IgD-negative memory B cell (primary cell): ENCODE results near the gene ZNF593. TPM values are rescaled to one million over a fixed set of nuclear protein-coding genes. Genes with fewer than 3 reads are reported as not detected.

Experiments
- H3K27ac Mint-ChIP-seq, 3 donors: one replicate each; pipeline ENCODE4 v1.8.0; 2020 to 2022; ENCODE audit warnings: mild to moderate bottlenecking in 3 of 3, mixed read lengths in 3 of 3, moderate library complexity in 1 of 3
- H3K27me3 Mint-ChIP-seq: one replicate; pipeline ENCODE4 v1.8.0; 2021; ENCODE audit warnings: mixed read lengths
- H3K36me3 Mint-ChIP-seq: one replicate; pipeline ENCODE4 v1.8.0; 2020; ENCODE audit warnings: mild to moderate bottlenecking, mixed read lengths
- H3K4me1 Mint-ChIP-seq, 3 donors: one replicate each; pipeline ENCODE4 v1.8.0; 2020 to 2022; ENCODE audit warnings: mixed read lengths in 3 of 3, mild to moderate bottlenecking in 1 of 3
- H3K4me3 Mint-ChIP-seq, 4 donors: one replicate each; pipeline ENCODE4 v1.8.0; 2020 to 2022; ENCODE audit warnings: mild to moderate bottlenecking in 4 of 4, mixed read lengths in 4 of 4, moderate library complexity in 3 of 4
- H3K9me3 Mint-ChIP-seq, 3 donors: one replicate each; pipeline ENCODE4 v1.8.0; 2020 to 2021; ENCODE audit warnings: mixed read lengths in 3 of 3, mild to moderate bottlenecking in 1 of 3
- polyA plus RNA-seq: library from polyadenylated mRNA; unstranded; fragments of 300-500 nt; fragmentation: Illumina TruSeq; gene quantifications from one replicate; pipeline ENCODE4 v1.2.3, GENCODE V29; 2021

The ZNF593 gene
- polyA plus RNA-seq, 1 donor from 2014 or later = 43.7 TPM

- Mint-ChIP-seq H3K4me3 (no peak overlapping the region), H3K27ac (peak overlapping the region in 1 of 3 donors; percentile 28)
These were observed 10.0 kb upstream of the ZNF593 start for GRCh38 chr1:26159743-26160039.

DNA sequence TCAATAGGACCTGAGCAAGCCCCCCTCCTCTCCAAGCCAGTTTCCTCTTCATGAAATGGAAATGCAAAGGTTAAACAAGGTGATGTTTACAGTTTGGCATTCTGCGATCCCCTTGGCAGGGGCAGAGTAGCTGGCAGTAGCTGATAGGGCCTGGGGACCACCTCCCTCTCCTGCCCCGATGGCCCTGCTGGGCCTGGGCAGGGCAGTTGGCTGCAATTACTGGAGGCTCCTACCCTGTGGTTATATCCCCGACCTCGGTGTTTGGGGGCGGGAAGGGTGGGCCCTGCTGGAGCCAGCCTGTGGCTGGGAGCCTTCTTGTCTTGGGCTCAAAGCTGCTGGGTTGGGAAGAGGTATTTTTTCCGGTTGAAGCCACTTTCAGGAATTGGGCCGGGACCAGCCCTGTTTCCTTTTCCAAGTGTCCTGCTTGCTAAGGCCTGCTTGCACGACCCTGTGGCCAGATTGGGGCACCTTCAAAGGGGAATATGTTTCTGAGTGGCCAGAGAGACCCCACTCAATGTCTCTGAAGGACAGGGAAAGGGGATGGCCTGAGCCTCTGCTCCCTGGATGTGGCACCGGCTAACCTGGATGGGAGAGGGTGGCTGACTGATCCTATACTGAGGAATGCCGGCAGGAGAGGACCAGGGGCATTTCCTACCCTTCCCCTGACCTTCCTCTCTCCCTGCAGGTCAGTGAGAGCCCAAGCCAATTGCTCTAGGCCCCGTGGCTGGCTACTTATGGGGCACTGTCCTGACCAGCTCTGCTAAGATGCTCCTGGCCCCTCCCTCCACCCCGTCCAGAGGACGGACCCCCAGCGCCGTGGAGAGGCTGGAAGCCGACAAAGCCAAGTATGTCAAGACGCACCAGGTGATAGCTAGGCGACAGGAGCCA, 8.9 kb upstream of the ZNF593 start:
- peaks cover 0 to 7% (median 3%) of the 10 kb centered on the region in 3 donors for H3K4me1 Mint-ChIP-seq
- H3K27ac Mint-ChIP-seq = no peak overlapping the region
- peak overlapping the region in 2 of 4 donors; percentile 57 to 58 for H3K4me3 Mint-ChIP-seq
- H3K9me3 Mint-ChIP-seq = no peaks in the 10 kb centered on the region
- H3K27me3 Mint-ChIP-seq = peaks cover 33% of the 10 kb centered on the region
- peaks cover 2% of the 10 kb centered on the region for H3K36me3 Mint-ChIP-seq

More at GRCh38 chr1:26159743-26160039, 10.0 kb upstream of the ZNF593 start:
- Mint-ChIP-seq H3K36me3 (peaks cover 2% of the 10 kb centered on the region), H3K9me3 (no peaks in the 10 kb centered on the region), H3K27me3 (peaks cover 38% of the 10 kb centered on the region), H3K4me1 (peaks cover 0 to 5% (median 3%) of the 10 kb centered on the region in 3 donors)

DNA sequence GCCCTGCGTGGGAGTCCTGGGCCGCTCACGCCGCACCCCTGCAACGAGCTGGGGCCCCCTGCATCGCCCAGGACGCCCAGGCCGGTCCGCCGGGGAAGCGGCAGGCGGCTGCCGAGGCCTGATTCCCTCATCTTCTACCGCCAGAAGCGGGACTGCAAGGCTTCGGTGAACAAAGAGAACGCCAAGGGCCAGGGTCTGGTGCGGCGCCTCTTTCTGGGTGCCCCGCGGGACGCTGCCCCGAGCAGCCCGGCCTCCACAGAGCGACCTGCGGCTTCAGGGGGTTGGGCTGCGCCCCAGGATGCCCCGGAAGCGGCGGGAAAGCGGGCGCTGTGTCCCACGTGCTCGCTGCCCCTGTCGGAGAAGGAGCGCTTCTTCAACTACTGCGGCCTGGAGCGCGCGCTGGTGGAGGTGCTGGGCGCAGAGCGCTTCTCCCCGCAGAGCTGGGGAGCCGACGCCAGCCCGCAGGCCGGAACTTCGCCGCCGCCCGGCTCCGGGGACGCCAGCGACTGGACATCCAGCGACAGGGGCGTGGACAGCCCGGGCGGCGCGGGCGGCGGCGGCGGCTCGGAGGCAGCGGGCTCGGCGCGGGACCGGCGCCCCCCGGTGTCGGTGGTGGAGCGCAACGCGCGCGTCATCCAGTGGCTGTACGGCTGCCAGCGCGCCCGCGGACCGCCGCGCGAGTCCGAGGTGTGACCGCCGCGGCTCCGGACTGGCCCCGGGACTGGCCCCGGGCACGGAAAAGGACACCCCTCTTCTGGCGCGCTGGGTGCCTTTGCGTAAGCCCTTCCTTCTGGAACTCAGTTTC, 8.1 kb upstream of the ZNF593 start:
- Mint-ChIP-seq H3K27me3 (peaks cover 29% of the 10 kb centered on the region), H3K27ac (no peak overlapping the region), H3K9me3 (no peaks in the 10 kb centered on the region)

DNA sequence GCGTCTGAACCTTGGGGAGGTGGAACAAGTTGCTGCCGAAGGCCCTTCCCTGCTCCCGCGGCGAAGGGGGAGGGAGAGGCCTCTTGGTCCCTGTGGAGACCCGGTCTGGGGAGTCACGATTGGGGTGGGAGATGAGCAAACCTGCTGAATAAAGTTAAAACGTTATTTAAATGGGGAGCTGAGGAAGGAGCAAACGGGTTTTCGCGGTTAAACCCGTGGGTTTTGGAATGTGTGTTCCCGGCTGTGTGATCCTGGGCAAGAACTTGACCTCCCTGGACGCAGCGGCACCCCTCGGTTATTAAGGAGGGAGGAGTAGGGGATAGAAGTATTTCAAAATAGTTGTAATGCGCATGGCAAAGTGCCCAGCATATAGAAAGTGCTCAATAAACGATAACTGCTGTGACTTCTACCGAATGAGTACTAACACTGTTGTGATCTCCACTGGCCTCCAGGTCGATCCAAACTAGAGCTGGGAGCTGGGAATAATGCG, 7.4 kb upstream of the ZNF593 start:
- H3K9me3 Mint-ChIP-seq = no peaks in the 10 kb centered on the region
- peak overlapping the region; percentile 34 to 90 (median 48) for H3K4me3 Mint-ChIP-seq
- H3K4me1 Mint-ChIP-seq = peaks cover 0 to 7% (median 3%) of the 10 kb centered on the region in 3 donors
- peaks cover 25% of the 10 kb centered on the region for H3K27me3 Mint-ChIP-seq
- no peak overlapping the region for H3K27ac Mint-ChIP-seq
- H3K36me3 Mint-ChIP-seq = peaks cover 2% of the 10 kb centered on the region

More for the DNA sequence above, 8.1 kb upstream of the ZNF593 start:
- Mint-ChIP-seq H3K36me3 (peaks cover 2% of the 10 kb centered on the region), H3K4me1 (peaks cover 0 to 7% (median 3%) of the 10 kb centered on the region in 3 donors), H3K4me3 (peak overlapping the region in 3 of 4 donors; percentile 43 to 90 (median 52))

GRCh38 chr1:26163684-26164035, 6.0 kb upstream of the ZNF593 start:
- no peak overlapping the region for H3K27ac Mint-ChIP-seq
- no peaks in the 10 kb centered on the region for H3K9me3 Mint-ChIP-seq
- H3K4me3 Mint-ChIP-seq = peak overlapping the region in 2 of 4 donors; percentile 44 to 54
- H3K27me3 Mint-ChIP-seq = peaks cover 17% of the 10 kb centered on the region
- H3K4me1 Mint-ChIP-seq = peaks cover 0 to 7% (median 3%) of the 10 kb centered on the region in 3 donors
- H3K36me3 Mint-ChIP-seq = no peaks in the 10 kb centered on the region

GRCh38 chr1:26164036-26164860, 5.5 kb upstream of the ZNF593 start:
- peaks cover 15% of the 10 kb centered on the region for H3K27me3 Mint-ChIP-seq
- H3K27ac Mint-ChIP-seq = peak overlapping the region in 2 of 3 donors; percentile 46 to 50
- H3K36me3 Mint-ChIP-seq = no peaks in the 10 kb centered on the region
- H3K4me3 Mint-ChIP-seq = peak overlapping the region; percentile 29 to 89 (median 60)
- H3K4me1 Mint-ChIP-seq = peaks cover 0 to 7% (median 3%) of the 10 kb centered on the region in 3 donors
- no peaks in the 10 kb centered on the region for H3K9me3 Mint-ChIP-seq

GRCh38 chr1:26164861-26165842, 4.6 kb upstream of the ZNF593 start:
- H3K9me3 Mint-ChIP-seq = no peaks in the 10 kb centered on the region
- H3K27ac Mint-ChIP-seq = peak overlapping the region in 2 of 3 donors; percentile 50 to 63
- H3K27me3 Mint-ChIP-seq = peaks cover 10% of the 10 kb centered on the region
- peaks cover 0 to 7% (median 5%) of the 10 kb centered on the region in 3 donors for H3K4me1 Mint-ChIP-seq
- H3K36me3 Mint-ChIP-seq = no peaks in the 10 kb centered on the region
- H3K4me3 Mint-ChIP-seq = peak overlapping the region; percentile 29 to 89 (median 56)

DNA sequence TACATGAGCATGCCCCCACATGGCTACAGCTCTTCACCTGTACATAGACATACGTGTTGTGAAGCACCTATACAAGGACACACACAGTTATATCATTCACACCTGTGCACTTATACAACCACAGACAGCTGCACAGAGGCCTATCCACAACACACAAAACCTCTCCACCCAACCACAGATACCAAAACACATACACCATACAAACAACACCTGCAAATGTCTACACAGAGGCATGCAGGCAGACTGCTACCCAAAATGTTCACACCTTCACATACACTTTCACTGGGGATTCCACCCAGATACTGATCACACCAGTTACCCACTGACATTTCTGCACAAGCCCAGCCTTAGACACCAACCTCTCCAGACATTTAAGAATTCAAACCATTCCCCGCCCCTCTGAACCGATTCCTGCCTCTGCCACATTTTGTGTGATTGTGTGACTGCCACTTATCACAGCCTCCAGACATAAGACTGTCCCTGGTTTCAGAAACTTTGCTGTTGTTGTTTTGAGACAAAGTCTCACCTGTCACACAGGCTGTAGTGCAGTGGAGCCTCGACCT, 2.9 kb upstream of the ZNF593 start:
- no peak overlapping the region for H3K27ac Mint-ChIP-seq
- peak overlapping the region in 1 of 4 donors; percentile 76 for H3K4me3 Mint-ChIP-seq
- H3K4me1 Mint-ChIP-seq = peaks cover 0 to 7% (median 7%) of the 10 kb centered on the region in 3 donors
- H3K27me3 Mint-ChIP-seq = peaks cover 5% of the 10 kb centered on the region
- no peaks in the 10 kb centered on the region for H3K9me3 Mint-ChIP-seq
- H3K36me3 Mint-ChIP-seq = no peaks in the 10 kb centered on the region

DNA sequence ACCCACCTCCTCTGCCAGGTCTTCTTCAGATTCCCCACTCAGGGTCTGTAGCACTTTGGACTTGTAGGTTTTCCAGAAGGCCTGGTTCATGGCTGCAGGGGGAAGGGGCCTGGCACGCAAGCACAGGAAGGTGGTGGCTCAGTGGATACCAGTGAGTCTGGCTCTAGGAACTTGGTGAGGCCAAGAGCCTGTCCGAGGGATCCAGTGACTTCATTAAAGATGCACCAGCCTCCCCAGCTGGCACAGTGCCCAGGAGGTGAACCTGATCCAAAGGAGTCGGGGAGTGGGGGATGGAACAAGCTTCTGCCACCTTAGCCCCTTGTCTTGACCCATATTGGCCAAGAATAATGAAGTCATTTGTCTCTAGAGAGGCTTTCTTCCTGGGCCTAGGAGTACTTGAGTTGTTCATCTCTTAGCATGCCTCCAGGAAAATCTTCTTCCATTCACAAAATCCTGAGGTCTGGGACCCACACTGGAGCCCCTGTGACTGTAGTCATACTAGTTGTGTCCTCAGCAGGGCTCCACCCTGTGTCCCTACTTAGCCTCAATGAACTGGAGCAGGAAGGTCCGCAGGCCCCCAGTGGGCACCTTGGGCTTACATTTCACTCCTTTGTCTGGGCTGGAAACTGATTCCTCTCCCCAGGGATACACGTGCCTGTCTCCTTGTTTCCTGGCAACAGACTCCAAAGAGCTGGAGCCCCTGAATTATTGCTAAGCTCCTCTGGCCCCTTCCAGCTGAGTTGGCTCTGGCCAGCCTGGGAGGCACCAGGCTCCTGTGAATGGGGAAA, 1.1 kb upstream of the ZNF593 start, which contains the start of gene C1orf232:
Gene C1orf232 (minus strand): TSS at position 554 of the 788 bp plus-strand sequence. CDS start 464 bp downstream, at position 90.
- peaks cover 0 to 4% (median 3%) of the 10 kb centered on the region in 3 donors for H3K4me1 Mint-ChIP-seq
- H3K4me3 Mint-ChIP-seq = peak within 1 kb of the TSS; percentile 92 to 98 (median 95)
- H3K36me3 Mint-ChIP-seq = no peaks in the 10 kb centered on the region
- H3K27ac Mint-ChIP-seq = peak within 1 kb of the TSS; percentile 53 to 96 (median 88)
- no peaks in the 10 kb centered on the region for H3K9me3 Mint-ChIP-seq
- H3K27me3 Mint-ChIP-seq = peaks cover 1% of the 10 kb centered on the region

GRCh38 chr1:26169198-26169554, 532 bp upstream of the ZNF593 start:
- Mint-ChIP-seq H3K27me3 (peaks cover 1% of the 10 kb centered on the region), H3K36me3 (peaks cover 2% of the 10 kb centered on the region), H3K27ac (peak overlapping the region in 2 of 3 donors; percentile 4 to 96), H3K9me3 (no peaks in the 10 kb centered on the region), H3K4me3 (peak overlapping the region; percentile 92 to 98 (median 95)), H3K4me1 (peaks cover 0 to 3% (median 1%) of the 10 kb centered on the region in 3 donors)

DNA sequence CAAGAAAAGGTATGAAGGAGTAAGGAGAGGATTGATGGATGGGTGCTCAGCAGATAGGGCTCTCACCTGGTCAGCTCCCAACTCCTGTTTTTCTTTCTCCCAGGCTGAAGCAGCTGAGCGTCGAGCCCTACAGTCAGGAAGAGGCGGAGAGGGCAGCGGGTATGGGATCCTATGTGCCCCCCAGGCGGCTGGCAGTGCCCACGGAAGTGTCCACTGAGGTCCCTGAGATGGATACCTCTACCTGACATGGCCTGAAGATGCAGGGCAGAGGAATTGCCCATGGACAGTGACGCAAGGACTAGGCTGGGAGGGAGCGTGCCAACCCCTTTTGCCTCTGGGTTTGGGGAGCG, 739 bp downstream of the ZNF593 start:
- no peaks in the 10 kb centered on the region for H3K27me3 Mint-ChIP-seq
- peaks cover 0 to 3% (median 0%) of the 10 kb centered on the region in 3 donors for H3K4me1 Mint-ChIP-seq
- peak overlapping the region in 2 of 3 donors; percentile 88 to 96 for H3K27ac Mint-ChIP-seq
- H3K4me3 Mint-ChIP-seq = peak overlapping the region; percentile 92 to 98 (median 95)
- peaks cover 2% of the 10 kb centered on the region for H3K36me3 Mint-ChIP-seq
- no peaks in the 10 kb centered on the region for H3K9me3 Mint-ChIP-seq
